Natural killer cell (primary cell): ENCODE data around the gene GRIK5. TPM values are rescaled to one million over a fixed set of nuclear protein-coding genes. Genes with fewer than 3 reads are reported as not detected.

ENCODE experiments used
- ATAC-seq, 3 donors: fragments of 150-1000 bp in 2 of 3; fragments of 200-7000 bp in 1 of 3; cut with Tn5 transposase; 1 replicate in 1 of 3; 2 replicates in 2 of 3; pipeline ENCODE4 v1.10.0; 2021; ENCODE audit warnings: mild to moderate bottlenecking in 2 of 3, moderate library complexity in 2 of 3
- DNase-seq, 2 donors: peaks; one replicate each; pipeline versions ENCODE4 v3.0.0 to v3.0.0-alpha.2; 2013 to 2021; ENCODE audit warnings: mixed read lengths in 1 of 2
- H3K27ac ChIP-seq: one replicate; pipeline ENCODE4 v1.5.1; 2013; ENCODE audit warnings: mild to moderate bottlenecking, low read length
- H3K27me3 ChIP-seq: one replicate; pipeline ENCODE4 v1.6.1; 2013; ENCODE audit warnings: low read length; ENCODE audit not compliant: control insufficient read depth, insufficient read depth
- H3K36me3 ChIP-seq: one replicate; pipeline ENCODE4 v1.6.1; 2013; ENCODE audit warnings: low read length; ENCODE audit not compliant: control insufficient read depth, insufficient read depth
- H3K4me1 ChIP-seq: one replicate; pipeline ENCODE4 v1.6.1; 2013; ENCODE audit warnings: low read length; ENCODE audit not compliant: control insufficient read depth, insufficient read depth
- H3K4me3 ChIP-seq: one replicate; pipeline ENCODE4 v1.5.1; 2013; ENCODE audit warnings: low read length
- H3K9me3 ChIP-seq: one replicate; pipeline ENCODE4 v1.6.1; 2013; ENCODE audit warnings: low read length; ENCODE audit not compliant: control insufficient read depth, insufficient read depth
- H3K27ac Mint-ChIP-seq, 2 donors: one replicate each; pipeline ENCODE4 v1.8.0; 2022; ENCODE audit warnings: mild to moderate bottlenecking in 2 of 2, mixed read lengths in 2 of 2, moderate library complexity in 1 of 2
- H3K27me3 Mint-ChIP-seq, 2 donors: one replicate each; pipeline ENCODE4 v1.8.0; 2022; ENCODE audit warnings: low read depth in 2 of 2, mixed read lengths in 2 of 2
- H3K36me3 Mint-ChIP-seq: one replicate; pipeline ENCODE4 v1.8.0; 2022; ENCODE audit warnings: mixed read lengths
- H3K4me1 Mint-ChIP-seq, 2 donors: one replicate each; pipeline ENCODE4 v1.8.0; 2022; ENCODE audit warnings: mixed read lengths in 2 of 2
- H3K4me3 Mint-ChIP-seq: one replicate; pipeline ENCODE4 v1.8.0; 2022; ENCODE audit warnings: mild to moderate bottlenecking, moderate library complexity, mixed read lengths
- H3K9me3 Mint-ChIP-seq, 2 donors: one replicate each; pipeline ENCODE4 v1.8.0; 2022; ENCODE audit warnings: mixed read lengths in 2 of 2
- CTCF ChIP-seq: fragments of 200-600 bp; IDR thresholded peaks from one replicate; pipeline ENCODE4 v1.8.0; 2022; ENCODE audit warnings: antibody characterized with exemption
- WGBS: methylation state at CpG from one replicate; pipeline ENCODE4 v1.1.7; 2013; ENCODE audit warnings: missing lambda C conversion rate; ENCODE audit not compliant: insufficient coverage; 5-methylcytosine and 5-hydroxymethylcytosine counted together
- intact Hi-C: fragments of 100-400 bp; cut with micrococcal nuclease; formaldehyde crosslinking; loops from one replicate; pipeline ENCODE4 v1.14.2; 2022
- total RNA-seq, 4 donors: library from RNA; stranded (reverse); fragments of 120-200 nt in 1 of 4; gene quantifications; one replicate each; pipeline versions ENCODE4 v1.2.3 to v1.2.4, GENCODE V29; 2013 to 2022

GRIK5 gene
- total RNA-seq, 3 donors from 2014 or later (not counting 1 experiment from before 2014, with no cell fraction given), result 0.31 to 2.1 TPM; not detected in 1

- H3K27me3 Mint-ChIP-seq, result peaks cover 0 to 3% of the 10 kb centered on the region in 2 donors
- WGBS, result 91% methylated on average over 10 of the region's 10 CpGs
Measured at GRCh38 chr19:42052241-42052863, 17.7 kb downstream of the GRIK5 start.

GRCh38 chr19:42051166-42052115 is 18.6 kb downstream of the GRIK5 start:
- DNase-seq (no peak), ATAC-seq (no peak)
- Mint-ChIP-seq H3K36me3 (no peaks in the 10 kb centered on the region), H3K4me1 (peaks cover 0 to 6% of the 10 kb centered on the region in 2 donors), H3K9me3 (no peaks in the 10 kb centered on the region), H3K27ac (no peak overlapping the region), H3K4me3 (no peak overlapping the region), H3K27me3 (peaks cover 0 to 3% of the 10 kb centered on the region in 2 donors)
- Histone ChIP-seq H3K4me3 (no peak overlapping the region), H3K4me1 (no peaks in the 10 kb centered on the region), H3K27ac (no peak overlapping the region), H3K27me3 (no peaks in the 10 kb centered on the region), H3K36me3 (no peaks in the 10 kb centered on the region), H3K9me3 (no peaks in the 10 kb centered on the region)
- 87% methylated on average over 14 of the region's 14 CpGs for WGBS
- TF ChIP-seq CTCF, result no peak
- intact Hi-C loops, result no loop called here

More at GRCh38 chr19:42052241-42052863, 17.7 kb downstream of the GRIK5 start:
- intact Hi-C loops, result no loop called here
- H3K4me1 Mint-ChIP-seq, result peaks cover 0 to 6% of the 10 kb centered on the region in 2 donors
- Histone ChIP-seq H3K27me3 (no peaks in the 10 kb centered on the region), H3K4me3 (no peak overlapping the region), H3K9me3 (no peaks in the 10 kb centered on the region), H3K36me3 (no peaks in the 10 kb centered on the region), H3K4me1 (no peaks in the 10 kb centered on the region), H3K27ac (no peak overlapping the region)
- H3K9me3 Mint-ChIP-seq, result no peaks in the 10 kb centered on the region
- H3K4me3 Mint-ChIP-seq, result no peak overlapping the region
- ATAC-seq (no peak), DNase-seq (no peak)
- TF ChIP-seq CTCF, result no peak
- no peaks in the 10 kb centered on the region for H3K36me3 Mint-ChIP-seq
- H3K27ac Mint-ChIP-seq, result no peak overlapping the region

- H3K27me3 Mint-ChIP-seq, result peaks cover 0 to 9% of the 10 kb centered on the region in 2 donors
- no peaks in the 10 kb centered on the region for H3K9me3 ChIP-seq
- no peaks in the 10 kb centered on the region for H3K27me3 ChIP-seq
- intact Hi-C loops, result no loop called here
- no peaks in the 10 kb centered on the region for H3K9me3 Mint-ChIP-seq
- DNase-seq, result peak in 1 of 2 donors; percentile 25
- no peaks in the 10 kb centered on the region for H3K36me3 Mint-ChIP-seq
- no peaks in the 10 kb centered on the region for H3K4me1 ChIP-seq
- peaks cover 0 to 6% of the 10 kb centered on the region in 2 donors for H3K4me1 Mint-ChIP-seq
- H3K27ac ChIP-seq, result no peak overlapping the region
- H3K4me3 ChIP-seq, result no peak overlapping the region
- WGBS, result 22% methylated on average over 1 of the region's 4 CpGs
- no peak for ATAC-seq
- no peak for TF ChIP-seq CTCF
- no peak overlapping the region for H3K4me3 Mint-ChIP-seq
- H3K36me3 ChIP-seq, result no peaks in the 10 kb centered on the region
- H3K27ac Mint-ChIP-seq, result no peak overlapping the region
Measured at GRCh38 chr19:42048992-42049391, 21.0 kb downstream of the GRIK5 start.
